Activated naive CD8-positive, alpha-beta T cell treated with anti-CD3 and anti-CD28 coated beads, Interleukin-2, amount 10 ng/mL, durations not matched to agents 7 days and 5 days (primary cell): Measurements from ENCODE around the gene SMAP1. TPM values are rescaled to one million over a fixed set of nuclear protein-coding genes. Genes with fewer than 3 reads are reported as not detected.
"Not testable (repeated sequence)": the region's sequence is repeated elsewhere in the genome, so short reads cannot be mapped to it uniquely, and the experiment has no call there.

Experiments
- ATAC-seq: fragments of 150-1000 bp; cut with Tn5 transposase; one replicate; pipeline ENCODE4 v1.10.0; 2021; ENCODE audit warnings: low read depth, moderate library complexity
- POLR2A ChIA-PET: fragments of 350-600 bp; sonication (Branson Sonifier 250); formaldehyde crosslinking; loops from one replicate; lab custom pipeline; 2021; ENCODE audit warnings: antibody characterized with exemption; lab: Charles Lee
- DNase-seq: peaks from one replicate; pipeline ENCODE4 v3.0.0; 2021
- H3K27ac Mint-ChIP-seq: one replicate; pipeline ENCODE4 v1.8.0; 2022; ENCODE audit warnings: mild to moderate bottlenecking, mixed read lengths
- H3K27me3 Mint-ChIP-seq: one replicate; pipeline ENCODE4 v1.8.0; 2022; ENCODE audit warnings: mild to moderate bottlenecking, moderate library complexity, mixed read lengths
- H3K36me3 Mint-ChIP-seq: one replicate; pipeline ENCODE4 v1.8.0; 2021; ENCODE audit warnings: mild to moderate bottlenecking, mixed read lengths
- H3K4me1 Mint-ChIP-seq: one replicate; pipeline ENCODE4 v1.8.0; 2021; ENCODE audit warnings: mixed read lengths
- H3K4me3 Mint-ChIP-seq: one replicate; pipeline ENCODE4 v1.8.0; 2022; ENCODE audit warnings: mild to moderate bottlenecking, moderate library complexity, mixed read lengths
- H3K9me3 Mint-ChIP-seq: one replicate; pipeline ENCODE4 v1.8.0; 2021; ENCODE audit warnings: mixed read lengths
- total RNA-seq, 2 experiments: library from RNA; stranded (reverse); gene quantifications; one replicate each; pipeline ENCODE4 v1.2.3, GENCODE V29; 2021

SMAP1 gene
- total RNA-seq, 2 experiments from 2014 or later: 39.7 to 40.2 TPM

- Mint-ChIP-seq H3K4me1 (peaks cover 5% of the 10 kb centered on the region), H3K27me3 (no peaks in the 10 kb centered on the region), H3K27ac (no peak overlapping the region), H3K4me3 (no peak overlapping the region), H3K36me3 (peaks cover 42% of the 10 kb centered on the region), H3K9me3 (no peaks in the 10 kb centered on the region)
- DNase-seq: no peak
- POLR2A ChIA-PET: no interaction called here
- ATAC-seq: no peak
Measured at GRCh38 chr6:70734979-70735378, 67.3 kb downstream of the SMAP1 start.

GRCh38 chr6:70735513-70735912 lies 67.8 kb downstream of the SMAP1 start:
- Mint-ChIP-seq H3K4me3 (no peak overlapping the region), H3K4me1 (peaks cover 3% of the 10 kb centered on the region), H3K9me3 (peaks cover 2% of the 10 kb centered on the region), H3K27ac (no peak overlapping the region), H3K36me3 (peaks cover 46% of the 10 kb centered on the region), H3K27me3 (no peaks in the 10 kb centered on the region)
- ATAC-seq: no peak
- DNase-seq: no peak
- POLR2A ChIA-PET: no interaction called here

DNA sequence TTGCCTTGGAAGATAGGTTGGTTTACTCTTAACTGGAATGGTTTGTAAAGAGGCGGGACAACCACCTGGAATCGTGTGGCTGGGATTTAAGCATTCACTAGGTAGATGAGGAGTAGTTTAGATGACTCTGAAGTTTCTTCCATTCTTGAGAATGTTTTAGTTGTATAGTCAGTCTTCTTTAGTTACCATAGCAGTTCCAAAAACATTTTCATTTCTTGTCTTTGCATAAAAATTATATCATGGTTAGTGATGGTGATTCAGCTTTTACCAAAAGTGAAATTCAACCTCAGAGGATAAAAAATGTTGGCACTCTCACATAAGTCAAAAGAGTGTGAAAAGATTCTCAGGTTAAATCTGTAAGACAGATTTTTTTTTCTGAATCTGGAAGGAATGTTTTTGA lies 70.3 kb downstream of the SMAP1 start:
- no peak overlapping the region for H3K27ac Mint-ChIP-seq
- no peak for ATAC-seq
- POLR2A ChIA-PET: no interaction called here

DNA sequence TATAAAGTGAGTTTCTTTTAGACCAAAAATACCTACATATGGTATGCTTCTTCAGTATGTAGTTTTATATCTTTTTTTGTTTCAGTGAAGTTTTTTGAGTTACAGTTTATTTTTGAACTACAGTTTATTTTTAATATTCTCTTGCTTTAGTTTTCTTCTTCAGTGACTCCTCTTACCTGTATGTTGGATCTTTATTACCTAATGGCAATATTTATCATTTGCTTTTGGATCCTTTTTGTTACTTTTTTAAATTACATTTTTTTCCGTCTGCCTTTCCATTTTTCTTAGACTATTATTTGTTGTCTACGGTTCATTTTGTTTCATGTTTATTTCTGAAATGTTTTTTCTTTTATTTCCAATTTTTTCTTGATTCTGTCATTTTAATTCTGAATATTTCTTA lies 71.9 kb downstream of the SMAP1 start:
- POLR2A ChIA-PET: no interaction called here
- H3K4me3 Mint-ChIP-seq: no peak overlapping the region
- no peak for DNase-seq
- peaks cover 2% of the 10 kb centered on the region for H3K4me1 Mint-ChIP-seq
- H3K27me3 Mint-ChIP-seq: no peaks in the 10 kb centered on the region
- H3K9me3 Mint-ChIP-seq: peaks cover 15% of the 10 kb centered on the region
- H3K27ac Mint-ChIP-seq: no peak overlapping the region
- no peak for ATAC-seq
- H3K36me3 Mint-ChIP-seq: peaks cover 61% of the 10 kb centered on the region

More for the DNA sequence above, 70.3 kb downstream of the SMAP1 start:
- H3K4me1 Mint-ChIP-seq: peaks cover under 1% of the 10 kb centered on the region
- peaks cover 10% of the 10 kb centered on the region for H3K9me3 Mint-ChIP-seq
- DNase-seq: no peak
- peaks cover 63% of the 10 kb centered on the region for H3K36me3 Mint-ChIP-seq
- no peaks in the 10 kb centered on the region for H3K27me3 Mint-ChIP-seq
- no peak overlapping the region for H3K4me3 Mint-ChIP-seq

DNA sequence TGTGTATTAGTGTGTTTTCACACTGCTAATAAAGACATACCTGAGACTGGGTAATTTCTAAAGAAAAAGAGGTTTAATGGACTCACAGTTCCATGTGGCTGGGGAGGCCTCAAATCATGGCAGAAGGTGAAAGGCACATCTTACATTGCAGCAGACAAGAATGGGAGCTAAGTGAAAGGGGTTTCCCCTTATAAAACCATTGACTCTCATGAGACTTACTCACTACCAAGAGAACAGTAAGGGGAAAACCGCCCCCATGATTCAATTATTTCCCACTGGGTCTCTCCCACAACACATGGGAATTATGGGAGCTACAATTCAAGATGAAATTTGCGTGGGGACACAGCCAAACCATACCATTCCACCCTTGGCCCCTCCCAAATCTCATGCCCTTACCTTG lies 73.1 kb downstream of the SMAP1 start:
- H3K27ac Mint-ChIP-seq, POLR2A ChIA-PET, ATAC-seq, H3K4me1 Mint-ChIP-seq, H3K4me3 Mint-ChIP-seq, DNase-seq, H3K27me3 Mint-ChIP-seq: not testable (repeated sequence)
- H3K9me3 Mint-ChIP-seq: peaks cover 17% of the 10 kb centered on the region
- peaks cover 59% of the 10 kb centered on the region for H3K36me3 Mint-ChIP-seq

- H3K4me3 Mint-ChIP-seq: not testable (repeated sequence)
Measured at GRCh38 chr6:70742462-70742861, 74.8 kb downstream of the SMAP1 start.

GRCh38 chr6:70753870-70754380 lies 86.2 kb downstream of the SMAP1 start:
- H3K9me3 Mint-ChIP-seq: no peaks in the 10 kb centered on the region
- peaks cover 23% of the 10 kb centered on the region for H3K36me3 Mint-ChIP-seq
- no peaks in the 10 kb centered on the region for H3K27me3 Mint-ChIP-seq
- ATAC-seq (no peak), DNase-seq (no peak)
- no peak overlapping the region for H3K4me3 Mint-ChIP-seq
- POLR2A ChIA-PET: no interaction called here
- H3K27ac Mint-ChIP-seq: no peak overlapping the region
- no peaks in the 10 kb centered on the region for H3K4me1 Mint-ChIP-seq

More at GRCh38 chr6:70742462-70742861, 74.8 kb downstream of the SMAP1 start:
- Mint-ChIP-seq H3K9me3 (peaks cover 18% of the 10 kb centered on the region), H3K36me3 (peaks cover 64% of the 10 kb centered on the region)
- H3K4me1 Mint-ChIP-seq, H3K27ac Mint-ChIP-seq, ATAC-seq, DNase-seq, H3K27me3 Mint-ChIP-seq, POLR2A ChIA-PET: not testable (repeated sequence)

GRCh38 chr6:70758883-70759282 lies 91.2 kb downstream of the SMAP1 start:
- Mint-ChIP-seq H3K36me3 (peaks cover 24% of the 10 kb centered on the region), H3K4me1 (no peaks in the 10 kb centered on the region), H3K4me3 (no peak overlapping the region), H3K27ac (no peak overlapping the region), H3K9me3 (no peaks in the 10 kb centered on the region), H3K27me3 (no peaks in the 10 kb centered on the region)
- DNase-seq (no peak), ATAC-seq (no peak)
- POLR2A ChIA-PET: no interaction called here

DNA sequence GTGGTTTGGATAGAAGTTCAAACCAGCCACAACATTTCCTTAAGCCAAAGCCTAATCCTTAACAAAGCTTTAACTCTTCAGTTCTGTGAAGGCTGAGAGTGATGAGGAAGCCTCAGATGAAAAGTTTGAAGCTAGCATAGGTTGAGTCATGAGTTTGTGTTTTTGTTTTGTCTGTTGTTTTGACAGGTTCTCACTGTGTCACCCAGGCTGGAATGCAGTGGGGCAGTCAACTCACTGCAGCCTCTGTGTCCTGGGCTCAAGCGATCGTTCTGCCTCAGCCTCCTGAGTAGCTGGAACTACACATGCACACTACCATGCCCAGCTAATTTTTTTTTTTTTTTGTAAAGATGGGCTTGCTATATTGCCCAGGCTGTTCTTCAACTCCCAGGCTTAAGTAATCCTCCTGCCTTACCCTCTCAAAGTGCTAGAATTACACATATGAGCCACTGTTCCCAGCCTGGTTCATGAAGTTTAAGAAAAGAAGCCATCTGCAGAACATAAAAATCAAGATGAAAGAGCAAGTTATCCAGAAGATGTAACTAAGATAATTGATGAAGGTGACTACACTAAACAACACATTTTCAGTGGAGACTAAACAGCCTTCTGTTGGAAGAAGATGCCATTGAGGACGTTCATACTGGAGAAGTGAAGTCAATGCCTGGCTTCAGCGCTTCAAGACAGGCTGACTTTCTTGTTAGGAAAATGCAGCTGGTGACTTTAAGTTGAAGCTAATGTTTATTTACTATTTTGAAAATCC lies 96.2 kb downstream of the SMAP1 start:
- POLR2A ChIA-PET: no interaction called here
- Mint-ChIP-seq H3K36me3 (peaks cover 30% of the 10 kb centered on the region), H3K4me3 (no peak overlapping the region), H3K27me3 (no peaks in the 10 kb centered on the region), H3K9me3 (peaks cover 3% of the 10 kb centered on the region), H3K27ac (no peak overlapping the region), H3K4me1 (peaks cover 2% of the 10 kb centered on the region)
- ATAC-seq: no peak
- no peak for DNase-seq

GRCh38 chr6:70764706-70765105 lies 97.0 kb downstream of the SMAP1 start:
- Mint-ChIP-seq H3K27me3 (no peaks in the 10 kb centered on the region), H3K27ac (no peak overlapping the region), H3K9me3 (peaks cover 3% of the 10 kb centered on the region), H3K4me1 (peaks cover 2% of the 10 kb centered on the region), H3K4me3 (no peak overlapping the region), H3K36me3 (peaks cover 31% of the 10 kb centered on the region)
- DNase-seq (no peak), ATAC-seq (no peak)
- POLR2A ChIA-PET: no interaction called here

DNA sequence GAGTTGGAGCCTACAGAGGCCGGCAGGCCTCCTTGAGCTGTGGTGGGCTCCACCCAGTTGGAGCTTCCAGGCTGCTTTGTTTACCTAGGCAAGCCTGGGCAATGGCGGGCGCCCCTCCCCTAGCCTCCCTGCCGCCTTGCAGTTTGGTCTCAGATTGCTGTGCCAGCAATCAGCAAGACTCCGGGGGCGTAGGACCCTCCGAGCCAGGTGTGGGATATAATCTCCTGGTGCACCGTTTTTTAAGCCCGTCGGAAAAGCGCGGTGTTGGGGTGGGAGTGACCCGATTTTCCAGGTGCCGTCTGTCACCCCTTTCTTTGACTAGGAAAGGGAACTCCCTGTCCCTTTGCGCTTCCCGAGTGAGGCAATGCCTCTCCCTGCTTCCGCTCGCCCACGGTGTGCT lies 103.7 kb downstream of the SMAP1 start:
- H3K9me3 Mint-ChIP-seq, ATAC-seq, DNase-seq, H3K4me1 Mint-ChIP-seq, H3K27ac Mint-ChIP-seq, H3K27me3 Mint-ChIP-seq, POLR2A ChIA-PET, H3K4me3 Mint-ChIP-seq: not testable (repeated sequence)
- peaks cover 34% of the 10 kb centered on the region for H3K36me3 Mint-ChIP-seq

DNA sequence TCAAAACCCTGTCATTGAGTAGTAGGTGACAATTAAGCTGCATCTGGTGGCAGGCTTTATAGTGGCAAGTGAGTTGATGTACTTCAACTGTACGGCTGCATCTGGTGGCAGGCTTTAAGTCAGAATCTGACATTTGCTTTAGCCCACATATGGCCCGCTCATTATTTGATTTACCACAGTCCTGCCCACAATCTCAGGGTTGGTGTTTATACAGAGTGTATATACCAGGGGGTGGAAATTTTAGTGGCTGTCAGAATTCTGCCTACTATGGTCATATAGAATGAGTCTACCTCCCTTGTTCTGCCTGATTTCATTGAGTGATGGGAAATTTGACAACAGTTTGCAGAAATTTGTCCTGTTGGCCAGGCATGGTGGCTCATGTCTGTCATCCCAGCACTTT lies 112.3 kb downstream of the SMAP1 start:
- POLR2A ChIA-PET: no interaction called here
- Mint-ChIP-seq H3K4me1 (peaks cover 2% of the 10 kb centered on the region), H3K9me3 (peaks cover 27% of the 10 kb centered on the region), H3K27ac (no peak overlapping the region), H3K36me3 (peaks cover 48% of the 10 kb centered on the region), H3K27me3 (no peaks in the 10 kb centered on the region), H3K4me3 (no peak overlapping the region)
- DNase-seq: no peak
- ATAC-seq: no peak

- DNase-seq: no peak
- Mint-ChIP-seq H3K27me3 (no peaks in the 10 kb centered on the region), H3K9me3 (peaks cover 13% of the 10 kb centered on the region), H3K4me1 (no peaks in the 10 kb centered on the region), H3K27ac (no peak overlapping the region), H3K36me3 (peaks cover 19% of the 10 kb centered on the region), H3K4me3 (no peak overlapping the region)
- ATAC-seq: no peak
- POLR2A ChIA-PET: no interaction called here
Measured at GRCh38 chr6:70790483-70791224, 123.0 kb downstream of the SMAP1 start.

DNA sequence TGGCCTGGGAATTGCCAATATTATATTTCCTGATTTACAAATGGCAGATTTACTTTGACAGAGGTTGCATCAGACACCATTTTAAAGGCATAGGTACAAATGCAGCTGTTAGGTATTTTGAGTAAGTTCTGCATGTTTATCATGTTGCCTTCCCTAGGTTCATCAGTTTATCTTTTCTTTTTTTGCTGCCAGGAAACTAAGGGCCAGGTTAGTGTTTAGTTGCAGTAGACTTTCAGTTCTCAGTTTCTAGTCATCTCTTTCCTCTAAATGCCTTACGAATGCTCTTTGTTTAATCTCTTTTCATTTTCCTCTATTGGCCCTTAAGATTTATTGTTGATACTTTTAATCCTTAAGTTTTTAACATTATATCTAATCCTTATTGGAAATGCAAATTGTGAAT lies 129.9 kb downstream of the SMAP1 start:
- Mint-ChIP-seq H3K27ac (no peak overlapping the region), H3K36me3 (peaks cover 43% of the 10 kb centered on the region), H3K4me3 (no peak overlapping the region), H3K4me1 (peaks cover 17% of the 10 kb centered on the region), H3K27me3 (no peaks in the 10 kb centered on the region), H3K9me3 (peaks cover 13% of the 10 kb centered on the region)
- no peak for ATAC-seq
- no peak for DNase-seq
- POLR2A ChIA-PET: no interaction called here
